Liver (tissue), 9 donors: ENCODE results near the gene LRCH2. TPM values are rescaled to one million over a fixed set of nuclear protein-coding genes. Genes with fewer than 3 reads are reported as not detected.
A peak's percentile ranks its signal among the peaks of the same experiment; 100 is the strongest.
"Not testable (repeated sequence)": the region's sequence is repeated elsewhere in the genome, so short reads cannot be mapped to it uniquely, and the experiment has no call there.

ENCODE experiments used
- DNase-seq: peaks from one replicate; pipeline ENCODE4 v3.0.0-alpha.2; 2017; ENCODE audit warnings: low spot score
- H3K27ac ChIP-seq, 2 donors: one replicate each; pipeline ENCODE4 v1.7.0; 2013; ENCODE audit warnings: inconsistent platforms in 2 of 2, low read length in 2 of 2, control low read depth in 1 of 2, low read depth in 1 of 2, mild to moderate bottlenecking in 1 of 2
- H3K27me3 ChIP-seq, 4 donors: one replicate each; pipeline versions ENCODE4 v1.6.1 to v1.7.0; 2013; ENCODE audit warnings: low read length in 3 of 4, inconsistent platforms in 1 of 4, mild to moderate bottlenecking in 1 of 4, moderate library complexity in 1 of 4; ENCODE audit not compliant: control insufficient read depth in 4 of 4, insufficient read depth in 4 of 4
- H3K36me3 ChIP-seq, 4 donors: one replicate each; pipeline versions ENCODE4 v1.6.1 to v1.7.0; 2013; ENCODE audit warnings: low read length in 3 of 4, mild to moderate bottlenecking in 3 of 4, low read depth in 1 of 4, moderate library complexity in 1 of 4; ENCODE audit not compliant: control insufficient read depth in 4 of 4, insufficient read depth in 3 of 4
- H3K4me1 ChIP-seq, 4 donors: one replicate each; pipeline versions ENCODE4 v1.6.1 to v1.7.0; 2013; ENCODE audit warnings: low read length in 3 of 4, mild to moderate bottlenecking in 3 of 4, moderate library complexity in 1 of 4; ENCODE audit not compliant: control insufficient read depth in 4 of 4, insufficient read depth in 4 of 4
- H3K4me3 ChIP-seq, 3 donors: one replicate each; pipeline versions ENCODE4 v1.6.1 to v1.7.0; 2013; ENCODE audit warnings: low read length in 3 of 3, control low read depth in 1 of 3, low read depth in 1 of 3, mild to moderate bottlenecking in 1 of 3
- H3K9ac ChIP-seq, 2 donors: one replicate each; pipeline ENCODE4 v1.7.0; 2013; ENCODE audit warnings: low read length in 2 of 2, mild to moderate bottlenecking in 2 of 2, moderate library complexity in 2 of 2, control low read depth in 1 of 2, low read depth in 1 of 2
- H3K9me3 ChIP-seq, 4 donors: one replicate each; pipeline versions ENCODE4 v1.6.1 to v1.7.0; 2013; ENCODE audit warnings: low read length in 3 of 4; ENCODE audit not compliant: control insufficient read depth in 4 of 4
- EGR1 ChIP-seq, 2 donors: IDR thresholded peaks; 2 replicates each; pipeline ENCODE4 v1.6.1; 2016 to 2018; ENCODE audit warnings: antibody characterized with exemption in 2 of 2, low read depth in 2 of 2
- FOXA1 ChIP-seq: IDR thresholded peaks from 2 replicates; pipeline ENCODE4 v1.6.1; 2016; ENCODE audit warnings: antibody characterized with exemption
- GABPA ChIP-seq, 2 donors: IDR thresholded peaks in 1 of 2; conservative IDR thresholded peaks in 1 of 2; 2 replicates each; pipeline ENCODE4 v1.6.1; 2016; ENCODE audit warnings: antibody characterized with exemption in 2 of 2, mild to moderate bottlenecking in 1 of 2, moderate library complexity in 1 of 2
- HNF4A ChIP-seq, 2 donors: conservative IDR thresholded peaks; 2 replicates each; pipeline ENCODE4 v1.6.1; 2016; ENCODE audit warnings: antibody characterized with exemption in 2 of 2, mild to moderate bottlenecking in 2 of 2
- HNF4G ChIP-seq: IDR thresholded peaks from 2 replicates; pipeline ENCODE4 v1.6.1; 2016; ENCODE audit warnings: antibody characterized with exemption
- JUND ChIP-seq, 2 donors: IDR thresholded peaks; 2 replicates each; pipeline ENCODE4 v1.6.1; 2016; ENCODE audit warnings: antibody characterized with exemption in 2 of 2
- MAX ChIP-seq: IDR thresholded peaks from 2 replicates; pipeline ENCODE4 v1.6.1; 2016; ENCODE audit warnings: antibody characterized with exemption
- RXRA ChIP-seq, 2 donors: IDR thresholded peaks; 2 replicates each; pipeline ENCODE4 v1.6.1; 2017 to 2018; ENCODE audit warnings: antibody characterized with exemption in 2 of 2, mild to moderate bottlenecking in 1 of 2
- SP1 ChIP-seq: IDR thresholded peaks from 2 replicates; pipeline ENCODE4 v1.6.1; 2018; ENCODE audit warnings: antibody characterized with exemption, mild to moderate bottlenecking
- TAF1 ChIP-seq: conservative IDR thresholded peaks from 2 replicates; pipeline ENCODE4 v1.6.1; 2016; ENCODE audit warnings: antibody characterized with exemption, mild to moderate bottlenecking
- ZBTB33 ChIP-seq: IDR thresholded peaks from 2 replicates; pipeline ENCODE4 v1.6.1; 2016; ENCODE audit warnings: antibody characterized with exemption
- WGBS: extraction: QIAGEN DNeasy Blood & Tissue Kit; methylation state at CpG from one replicate; pipeline ENCODE4 v1.1.7; 2013; 5-methylcytosine and 5-hydroxymethylcytosine counted together
- polyA plus RNA-seq, 2 donors: library from polyadenylated mRNA; stranded (reverse) in 1 of 2; unstranded in 1 of 2; fragments of 200-250 nt in 1 of 2; fragments of >200 nt in 1 of 2; fragmentation: Nextera tagmentation in 1 of 2; extraction: Ambion mirVana in 1 of 2; gene quantifications; one replicate each; pipeline versions ENCODE4 v1.2.1 to v1.2.3, GENCODE V29; 2013 to 2015
- total RNA-seq, 2 donors: library from RNA; depleted of rRNA; stranded (reverse); fragments of >200 nt; gene quantifications; one replicate each; pipeline ENCODE4 v1.2.3, GENCODE V29; 2014
- TF ChIP-seq, protein P1 (sequence below): fragments of 150-350 bp; IDR thresholded peaks from 2 replicates; pipeline ENCODE4 v1.5.1; 2017; ENCODE audit warnings: improper control_type of control experiment, low read depth, low read length; ENCODE audit not compliant: missing input control
- donor health status: healthy.
- donor health status: healthy.
- donor health status: healthy.
- donor health status: healthy.
- donor health status: healthy.

Gene LRCH2
- total and polyA plus RNA-seq, 4 donors, result 0.06 to 0.42 (median 0.24) TPM

DNA sequence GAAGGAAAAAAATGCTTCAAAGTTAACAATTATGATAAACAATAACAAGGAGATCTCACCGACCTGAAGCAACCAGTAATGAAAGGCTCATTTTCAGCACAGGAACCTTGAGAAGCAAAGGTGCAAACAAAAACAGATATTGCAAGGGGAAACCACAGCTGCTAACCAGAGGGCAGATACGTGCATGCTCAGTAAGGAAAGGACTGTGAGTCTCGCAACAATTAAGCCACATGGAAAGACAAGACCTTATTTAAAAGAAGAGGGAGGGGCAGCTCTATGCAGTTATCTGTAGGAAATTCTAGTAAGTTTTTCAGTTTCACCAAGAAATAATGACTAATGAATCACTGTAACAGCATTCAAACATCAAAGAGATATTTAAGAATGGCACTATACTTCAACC lies 19.3 kb downstream of the LRCH2 start (continued):
- TF ChIP-seq HNF4G (no peak), JUND (IDR thresholded peaks at IDR 0.05) (no peak), FOXA1 (no peak), ZBTB33 (no peak), EGR1 (IDR thresholded peaks at IDR 0.05; ENCODE audit: low read depth in 2 of 2) (no peak), RXRA (IDR thresholded peaks at IDR 0.05) (no peak), SP1 (no peak)

- peaks cover 0 to 2% (median 0%) of the 10 kb centered on the region in 4 donors for H3K4me1 ChIP-seq
- peaks cover 0 to 2% (median 0%) of the 10 kb centered on the region in 4 donors for H3K27me3 ChIP-seq
- H3K9me3 ChIP-seq, result no peaks in the 10 kb centered on the region
- DNase-seq, result no peak
- WGBS, result 91% methylated on average over 1 of the region's 1 CpG
- no peak overlapping the region for H3K27ac ChIP-seq
- H3K9ac ChIP-seq, result no peak overlapping the region
- no peak overlapping the region for H3K4me3 ChIP-seq
- TF ChIP-seq MAX (no peak), JUND (IDR thresholded peaks at IDR 0.05) (no peak), HNF4A (conservative IDR thresholded peaks at IDR 0.05) (no peak), GABPA (IDR thresholded peaks at IDR 0.05 in 1 of 2, conservative IDR thresholded peaks at IDR 0.05 in 1 of 2) (no peak), TAF1 (no peak)
- TF ChIP-seq, protein P1, sequence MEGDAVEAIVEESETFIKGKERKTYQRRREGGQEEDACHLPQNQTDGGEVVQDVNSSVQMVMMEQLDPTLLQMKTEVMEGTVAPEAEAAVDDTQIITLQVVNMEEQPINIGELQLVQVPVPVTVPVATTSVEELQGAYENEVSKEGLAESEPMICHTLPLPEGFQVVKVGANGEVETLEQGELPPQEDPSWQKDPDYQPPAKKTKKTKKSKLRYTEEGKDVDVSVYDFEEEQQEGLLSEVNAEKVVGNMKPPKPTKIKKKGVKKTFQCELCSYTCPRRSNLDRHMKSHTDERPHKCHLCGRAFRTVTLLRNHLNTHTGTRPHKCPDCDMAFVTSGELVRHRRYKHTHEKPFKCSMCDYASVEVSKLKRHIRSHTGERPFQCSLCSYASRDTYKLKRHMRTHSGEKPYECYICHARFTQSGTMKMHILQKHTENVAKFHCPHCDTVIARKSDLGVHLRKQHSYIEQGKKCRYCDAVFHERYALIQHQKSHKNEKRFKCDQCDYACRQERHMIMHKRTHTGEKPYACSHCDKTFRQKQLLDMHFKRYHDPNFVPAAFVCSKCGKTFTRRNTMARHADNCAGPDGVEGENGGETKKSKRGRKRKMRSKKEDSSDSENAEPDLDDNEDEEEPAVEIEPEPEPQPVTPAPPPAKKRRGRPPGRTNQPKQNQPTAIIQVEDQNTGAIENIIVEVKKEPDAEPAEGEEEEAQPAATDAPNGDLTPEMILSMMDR, result no peak
- H3K36me3 ChIP-seq, result no peaks in the 10 kb centered on the region
Observed at GRCh38 chrX:115214151-115214550, 19.7 kb downstream of the LRCH2 start.

DNA sequence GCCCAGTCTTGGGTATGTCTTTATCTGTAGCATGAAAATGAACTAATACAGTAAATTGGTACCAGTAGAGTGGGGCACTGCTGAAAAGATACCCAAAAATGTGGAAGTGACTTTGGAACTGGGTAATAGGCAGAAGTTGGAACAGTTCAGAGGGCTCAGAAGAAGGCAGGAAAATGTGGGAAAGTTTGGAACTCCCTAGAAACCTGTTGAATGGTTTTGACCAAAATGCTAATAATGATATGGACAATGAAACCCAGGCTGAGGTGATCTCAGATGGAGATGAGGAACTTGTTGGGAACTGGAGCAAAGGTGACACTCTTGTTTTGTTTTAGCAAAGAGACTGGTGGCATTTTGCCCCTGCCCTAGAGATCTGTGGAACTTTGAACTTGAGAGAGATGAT lies 24.3 kb downstream of the LRCH2 start:
- H3K4me1 ChIP-seq, H3K36me3 ChIP-seq, H3K27ac ChIP-seq, DNase-seq, H3K4me3 ChIP-seq, H3K9ac ChIP-seq, H3K27me3 ChIP-seq, H3K9me3 ChIP-seq: not testable (repeated sequence)
- TF ChIP-seq HNF4A (conservative IDR thresholded peaks at IDR 0.05) (peak; percentile 45 to 48), RXRA (IDR thresholded peaks at IDR 0.05) (peak; percentile 7 to 37), SP1 (peak; percentile 9)

DNA sequence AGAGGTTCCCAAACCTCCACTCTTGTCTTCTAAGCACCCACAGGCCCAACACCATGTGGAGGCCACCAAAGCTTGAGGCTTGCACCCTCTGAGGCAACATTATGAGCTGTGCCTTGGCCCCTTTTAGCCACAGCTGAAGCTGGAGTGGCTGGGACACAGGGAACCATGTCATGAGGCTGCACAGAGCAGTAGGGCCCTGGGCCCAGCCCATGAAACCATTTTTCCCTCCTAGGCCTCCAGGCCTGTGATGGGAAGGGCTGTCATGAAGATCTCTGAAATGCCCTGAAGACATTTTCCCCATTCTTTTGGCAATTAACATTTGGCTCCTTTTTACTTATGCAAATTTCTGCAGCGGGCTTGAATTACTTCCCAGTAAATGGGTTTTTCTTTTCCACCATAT lies 29.9 kb downstream of the LRCH2 start:
- 94% methylated on average over 1 of the region's 1 CpG for WGBS
- Histone ChIP-seq H3K4me3 (no peak overlapping the region), H3K27me3 (no peaks in the 10 kb centered on the region), H3K27ac (no peak overlapping the region), H3K36me3 (no peaks in the 10 kb centered on the region), H3K9me3 (peaks cover 0 to 7% (median 1%) of the 10 kb centered on the region in 4 donors), H3K4me1 (no peaks in the 10 kb centered on the region), H3K9ac (no peak overlapping the region)
- DNase-seq, result no peak
- TF ChIP-seq, protein P1, result no peak
